MM.1S (cell line): ENCODE measurements around the gene LAMC1.

Experiments
- EZH2 ChIP-seq: fragments of 300-600 bp; sonication (generic); optimal IDR thresholded peaks from 2 replicates; pipeline ENCODE3; 2017; ENCODE audit warnings: low read depth, mild to moderate bottlenecking, antibody characterized with exemption, low read length, mixed read lengths
- EZH2phosphoT487 ChIP-seq: fragments of 300-600 bp; sonication (generic); IDR thresholded peaks from 2 replicates; pipeline ENCODE4 v1.6.1; 2018; ENCODE audit warnings: antibody characterized with exemption, low read length
- TF ChIP-seq, protein P1 (sequence below): fragments of 300-600 bp; sonication (generic); IDR thresholded peaks from 2 replicates; pipeline ENCODE4 v1.5.1; 2016; ENCODE audit warnings: antibody characterized with exemption, low read length, mixed read lengths

DNA sequence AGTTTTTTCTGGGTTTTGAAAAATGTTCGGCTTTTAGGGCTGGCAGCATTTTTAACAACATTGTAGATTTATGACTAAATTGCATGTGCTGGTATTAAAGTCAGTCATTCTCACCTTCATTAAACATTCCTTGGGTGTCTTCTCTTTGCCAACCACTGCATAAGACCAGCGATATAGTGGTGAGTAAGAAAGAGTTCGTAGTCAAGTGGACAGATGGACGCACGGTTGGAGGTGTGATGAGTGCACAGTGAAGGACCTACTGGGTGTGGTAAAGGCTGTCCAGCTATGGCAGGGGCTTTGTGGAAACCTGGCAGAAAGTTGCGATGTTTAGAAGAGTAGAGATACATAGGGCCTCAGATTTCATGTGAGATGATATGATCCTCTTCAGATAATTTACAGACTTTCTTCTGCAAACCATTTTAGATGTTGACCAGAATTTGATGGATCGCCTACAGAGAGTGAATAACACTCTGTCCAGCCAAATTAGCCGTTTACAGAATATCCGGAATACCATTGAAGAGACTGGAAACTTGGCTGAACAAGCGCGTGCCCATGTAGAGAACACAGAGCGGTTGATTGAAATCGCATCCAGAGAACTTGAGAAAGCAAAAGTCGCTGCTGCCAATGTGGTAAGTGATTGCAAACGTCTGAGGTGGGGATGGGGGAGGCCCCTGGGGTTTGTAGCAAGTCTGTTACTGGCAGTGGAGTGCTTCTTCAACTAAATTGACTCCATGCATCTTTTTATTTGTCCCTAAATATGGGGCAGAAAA, 106.9 kb downstream of the LAMC1 start:
- TF ChIP-seq, protein P1, sequence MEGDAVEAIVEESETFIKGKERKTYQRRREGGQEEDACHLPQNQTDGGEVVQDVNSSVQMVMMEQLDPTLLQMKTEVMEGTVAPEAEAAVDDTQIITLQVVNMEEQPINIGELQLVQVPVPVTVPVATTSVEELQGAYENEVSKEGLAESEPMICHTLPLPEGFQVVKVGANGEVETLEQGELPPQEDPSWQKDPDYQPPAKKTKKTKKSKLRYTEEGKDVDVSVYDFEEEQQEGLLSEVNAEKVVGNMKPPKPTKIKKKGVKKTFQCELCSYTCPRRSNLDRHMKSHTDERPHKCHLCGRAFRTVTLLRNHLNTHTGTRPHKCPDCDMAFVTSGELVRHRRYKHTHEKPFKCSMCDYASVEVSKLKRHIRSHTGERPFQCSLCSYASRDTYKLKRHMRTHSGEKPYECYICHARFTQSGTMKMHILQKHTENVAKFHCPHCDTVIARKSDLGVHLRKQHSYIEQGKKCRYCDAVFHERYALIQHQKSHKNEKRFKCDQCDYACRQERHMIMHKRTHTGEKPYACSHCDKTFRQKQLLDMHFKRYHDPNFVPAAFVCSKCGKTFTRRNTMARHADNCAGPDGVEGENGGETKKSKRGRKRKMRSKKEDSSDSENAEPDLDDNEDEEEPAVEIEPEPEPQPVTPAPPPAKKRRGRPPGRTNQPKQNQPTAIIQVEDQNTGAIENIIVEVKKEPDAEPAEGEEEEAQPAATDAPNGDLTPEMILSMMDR: no peak
- TF ChIP-seq EZH2phosphoT487: no peak
- no peak for TF ChIP-seq EZH2
